Measurements from ENCODE around the gene MAPK1IP1L. TPM values are rescaled to one million over a fixed set of nuclear protein-coding genes. Genes with fewer than 3 reads are reported as not detected.
"Not testable (repeated sequence)": the region's sequence is repeated elsewhere in the genome, so short reads cannot be mapped to it uniquely, and the experiment has no call there.

MAPK1IP1L gene
- total RNA-seq = 100 to 1,000 TPM in 1 of 2 donors, 10 to 100 TPM in 1; 66.5 to 101 TPM

- Mint-ChIP-seq H3K9me3 (no peaks in the 10 kb centered on the region), H3K36me3 (peaks cover 18 to 24% of the 10 kb centered on the region in 2 donors), H3K27ac (peak within 1 kb of the TSS; percentile 94 to 95)
- ATAC-seq = peak; percentile 87 to 92
- peak; percentile 93 to 98 for DNase-seq (ENCODE audit: low spot score in 2 of 2)
These were observed at the start of gene MAPK1IP1L for GRCh38 chr14:55051423-55052268. TSS of gene MAPK1IP1L (plus strand) at chr14:55051647. CDS start at chr14:55061684, 10,037 bp downstream.

GRCh38 chr14:55005071-55005470 lies 46.4 kb upstream of the MAPK1IP1L start:
- no peaks in the 10 kb centered on the region for H3K9me3 Mint-ChIP-seq
- no peak for ATAC-seq
- DNase-seq (ENCODE audit: low spot score in 2 of 2) = no peak
- no peak overlapping the region for H3K27ac Mint-ChIP-seq
- peaks cover 13 to 17% of the 10 kb centered on the region in 2 donors for H3K36me3 Mint-ChIP-seq

- ATAC-seq = no peak
- no peak overlapping the region for H3K27ac Mint-ChIP-seq
- no peaks in the 10 kb centered on the region for H3K9me3 Mint-ChIP-seq
- DNase-seq (ENCODE audit: low spot score in 2 of 2) = no peak
- H3K36me3 Mint-ChIP-seq = peaks cover 7 to 43% of the 10 kb centered on the region in 2 donors
These were observed 36.4 kb upstream of the MAPK1IP1L start for GRCh38 chr14:55015006-55015405.

GRCh38 chr14:55019968-55020554 lies 31.4 kb upstream of the MAPK1IP1L start:
- peak overlapping the region in 1 of 2 donors; percentile 45 for H3K27ac Mint-ChIP-seq
- DNase-seq (ENCODE audit: low spot score in 2 of 2) (no peak), ATAC-seq (no peak)
- no peaks in the 10 kb centered on the region for H3K9me3 Mint-ChIP-seq
- H3K36me3 Mint-ChIP-seq = peaks cover 6 to 52% of the 10 kb centered on the region in 2 donors

GRCh38 chr14:55024365-55024764 lies 27.1 kb upstream of the MAPK1IP1L start:
- not testable (repeated sequence) for H3K9me3 Mint-ChIP-seq; ATAC-seq; H3K27ac Mint-ChIP-seq; DNase-seq (ENCODE audit: low spot score in 2 of 2)
- H3K36me3 Mint-ChIP-seq = peaks cover 37 to 59% of the 10 kb centered on the region in 2 donors

GRCh38 chr14:55025948-55026347 lies 25.5 kb upstream of the MAPK1IP1L start:
- Mint-ChIP-seq H3K27ac (peak overlapping the region; percentile 97 to 99), H3K36me3 (peaks cover 37 to 51% of the 10 kb centered on the region in 2 donors), H3K9me3 (no peaks in the 10 kb centered on the region)
- ATAC-seq (no peak), DNase-seq (ENCODE audit: low spot score in 2 of 2) (no peak)

GRCh38 chr14:55026441-55026792 lies 25.0 kb upstream of the MAPK1IP1L start:
- Mint-ChIP-seq H3K9me3 (no peaks in the 10 kb centered on the region), H3K27ac (peak overlapping the region; percentile 97 to 99), H3K36me3 (peaks cover 37 to 46% of the 10 kb centered on the region in 2 donors)
- no peak for ATAC-seq
- no peak for DNase-seq (ENCODE audit: low spot score in 2 of 2)

- Mint-ChIP-seq H3K9me3 (no peaks in the 10 kb centered on the region), H3K36me3 (peaks cover 37 to 41% of the 10 kb centered on the region in 2 donors), H3K27ac (peak within 1 kb of the TSS; percentile 97 to 99)
- DNase-seq (ENCODE audit: low spot score in 2 of 2) (peak; percentile 99), ATAC-seq (peak; percentile 97 to 98)
These were observed 24.5 kb upstream of the MAPK1IP1L start, which contains the start of the genes SOCS4 and WDHD1 for GRCh38 chr14:55026793-55027561. TSS of gene SOCS4 (plus strand) at chr14:55027236. CDS start at chr14:55043042, 15,806 bp downstream. TSS of gene WDHD1 (minus strand) at chr14:55027099. CDS start at chr14:55026787, 312 bp downstream.

GRCh38 chr14:55028066-55028465 lies 23.4 kb upstream of the MAPK1IP1L start:
- Mint-ChIP-seq H3K36me3 (peaks cover 37 to 38% of the 10 kb centered on the region in 2 donors), H3K9me3 (no peaks in the 10 kb centered on the region), H3K27ac (peak overlapping the region; percentile 97 to 99)
- no peak for ATAC-seq
- DNase-seq (ENCODE audit: low spot score in 2 of 2) = no peak

- ATAC-seq = no peak
- Mint-ChIP-seq H3K9me3 (no peaks in the 10 kb centered on the region), H3K36me3 (peaks cover 37% of the 10 kb centered on the region in 2 donors), H3K27ac (peak overlapping the region in 1 of 2 donors; percentile 99)
- DNase-seq (ENCODE audit: low spot score in 2 of 2) = no peak
These were observed 23.0 kb upstream of the MAPK1IP1L start for GRCh38 chr14:55028476-55028875.

- no peaks in the 10 kb centered on the region for H3K9me3 Mint-ChIP-seq
- H3K36me3 Mint-ChIP-seq = peaks cover 21 to 41% of the 10 kb centered on the region in 2 donors
- H3K27ac Mint-ChIP-seq = no peak overlapping the region
- no peak for DNase-seq (ENCODE audit: low spot score in 2 of 2)
- ATAC-seq = no peak
These were observed 20.3 kb upstream of the MAPK1IP1L start for GRCh38 chr14:55031190-55031589.

GRCh38 chr14:55037995-55038394 lies 13.5 kb upstream of the MAPK1IP1L start:
- H3K36me3 Mint-ChIP-seq = peaks cover 0 to 54% of the 10 kb centered on the region in 2 donors
- peak overlapping the region in 1 of 2 donors; percentile 79 for H3K27ac Mint-ChIP-seq
- DNase-seq (ENCODE audit: low spot score in 2 of 2); H3K9me3 Mint-ChIP-seq; ATAC-seq: not testable (repeated sequence)

GRCh38 chr14:55038708-55039107 lies 12.7 kb upstream of the MAPK1IP1L start:
- no peaks in the 10 kb centered on the region for H3K9me3 Mint-ChIP-seq
- ATAC-seq (no peak), DNase-seq (ENCODE audit: low spot score in 2 of 2) (no peak)
- H3K36me3 Mint-ChIP-seq = peaks cover 0 to 48% of the 10 kb centered on the region in 2 donors
- peak overlapping the region in 1 of 2 donors; percentile 46 for H3K27ac Mint-ChIP-seq

GRCh38 chr14:55043528-55043927 lies 7.9 kb upstream of the MAPK1IP1L start:
- Mint-ChIP-seq H3K27ac (no peak overlapping the region), H3K9me3 (no peaks in the 10 kb centered on the region), H3K36me3 (peaks cover 0 to 11% of the 10 kb centered on the region in 2 donors)
- ATAC-seq = no peak
- DNase-seq (ENCODE audit: low spot score in 2 of 2) = no peak

GRCh38 chr14:55045087-55045486 lies 6.4 kb upstream of the MAPK1IP1L start:
- ATAC-seq (no peak), DNase-seq (ENCODE audit: low spot score in 2 of 2) (no peak)
- H3K9me3 Mint-ChIP-seq = no peaks in the 10 kb centered on the region
- no peak overlapping the region for H3K27ac Mint-ChIP-seq
- H3K36me3 Mint-ChIP-seq = no peaks in the 10 kb centered on the region

GRCh38 chr14:55047301-55048053 lies 4.0 kb upstream of the MAPK1IP1L start:
- H3K36me3 Mint-ChIP-seq = peaks cover 3 to 4% of the 10 kb centered on the region in 2 donors
- H3K27ac Mint-ChIP-seq = no peak overlapping the region
- no peaks in the 10 kb centered on the region for H3K9me3 Mint-ChIP-seq

More at GRCh38 chr14:55047301-55048053, 4.0 kb upstream of the MAPK1IP1L start:
- DNase-seq (ENCODE audit: low spot score in 2 of 2) (no peak), ATAC-seq (no peak)
